ENCODE data around the gene PLEKHG4. TPM values are rescaled to one million over a fixed set of nuclear protein-coding genes. Genes with fewer than 3 reads are reported as not detected.

The PLEKHG4 gene
- total RNA-seq, 1 experiment from 2014 or later, result 38.5 TPM

GRCh38 chr16:67283039-67283825 lies 3.9 kb downstream of the PLEKHG4 start:
- peak in 1 of 3 experiments; percentile 27; a peak in 1 of 6 replicates for TF ChIP-seq CTCF (IDR thresholded peaks at IDR 0.05 in 2 of 3, conservative IDR thresholded peaks at IDR 0.05 in 1 of 3; ENCODE audit: borderline replicate concordance in 1 of 3, insufficient read depth in 1 of 3, low read depth in 2 of 3, low read length in 2 of 3)
- no peak for TF ChIP-seq EGR1 (IDR thresholded peaks at IDR 0.05; ENCODE audit: low read depth)
- ChIA-PET POLR2A (no interaction called here), RAD21 (ENCODE audit: low non-redundant PET in 1 of 2, low total read pairs in 2 of 2, uncharacterized antibody in 2 of 2, unreplicated experiment in 2 of 2) (no interaction called here), CTCF (no interaction called here)
- peaks cover 3 to 5% of the 10 kb centered on the region in 2 experiments; a peak in 2 of 4 replicates for H3K36me3 ChIP-seq (ENCODE audit: control insufficient read depth in 1 of 2, insufficient read depth in 2 of 2, low read length in 2 of 2)
- H3K27ac ChIP-seq (ENCODE audit: low read depth, low read length), result no peak overlapping the region
- no peaks in the 10 kb centered on the region for H4K20me1 ChIP-seq (ENCODE audit: insufficient read depth)
- BruUV-seq (replicated peaks), result no TSS peak
- no peaks in the 10 kb centered on the region for H3K27me3 ChIP-seq (ENCODE audit: insufficient read depth, low read length)
- H3K4me1 ChIP-seq (ENCODE audit: control insufficient read depth in 1 of 2, insufficient read depth in 2 of 2, low read length in 2 of 2), result peaks cover 10 to 17% of the 10 kb centered on the region in 2 experiments
- no peak overlapping the region for H3K9ac ChIP-seq (ENCODE audit: low read length)
- peaks cover 6% of the 10 kb centered on the region for H3K79me2 ChIP-seq (ENCODE audit: insufficient read depth, low read length)
- ATAC-seq, result no peak
- H3K9me3 ChIP-seq (ENCODE audit: control insufficient read depth in 1 of 2, insufficient read depth in 1 of 2, low read depth in 1 of 2, low read length in 2 of 2), result no peaks in the 10 kb centered on the region
- no peak overlapping the region for H2AFZ ChIP-seq (ENCODE audit: low read depth, low read length, poor library complexity, severe bottlenecking)
- intact Hi-C loops (cut with micrococcal nuclease), result no loop called here
- no peaks in the 10 kb centered on the region for H3K9me2 ChIP-seq (ENCODE audit: insufficient read depth)
- no peak for DNase-seq (ENCODE audit: low read depth, low spot score)
- no peak overlapping the region for H3K4me2 ChIP-seq (ENCODE audit: low read length)
- H3K4me3 ChIP-seq (replicated peaks in 1 of 2; ENCODE audit: low read depth in 1 of 2, low read length in 2 of 2), result no peak overlapping the region

- Histone ChIP-seq H3K27ac (ENCODE audit: low read depth, low read length) (no peak overlapping the region), H3K9me2 (ENCODE audit: insufficient read depth) (no peaks in the 10 kb centered on the region), H3K27me3 (ENCODE audit: insufficient read depth, low read length) (no peaks in the 10 kb centered on the region), H3K4me2 (ENCODE audit: low read length) (no peak overlapping the region), H3K4me1 (ENCODE audit: control insufficient read depth in 1 of 2, insufficient read depth in 2 of 2, low read length in 2 of 2) (peaks cover 10 to 16% of the 10 kb centered on the region in 2 experiments), H3K9ac (ENCODE audit: low read length) (no peak overlapping the region), H2AFZ (ENCODE audit: low read depth, low read length, poor library complexity, severe bottlenecking) (no peak overlapping the region), H3K4me3 (replicated peaks in 1 of 2; ENCODE audit: low read depth in 1 of 2, low read length in 2 of 2) (no peak overlapping the region), H4K20me1 (ENCODE audit: insufficient read depth) (no peaks in the 10 kb centered on the region), H3K36me3 (ENCODE audit: control insufficient read depth in 1 of 2, insufficient read depth in 2 of 2, low read length in 2 of 2) (peaks cover 3 to 5% of the 10 kb centered on the region in 2 experiments; a peak in 2 of 4 replicates), H3K79me2 (ENCODE audit: insufficient read depth, low read length) (no peaks in the 10 kb centered on the region), H3K9me3 (ENCODE audit: control insufficient read depth in 1 of 2, insufficient read depth in 1 of 2, low read depth in 1 of 2, low read length in 2 of 2) (no peaks in the 10 kb centered on the region)
- ChIA-PET RAD21 (ENCODE audit: low non-redundant PET in 1 of 2, low total read pairs in 2 of 2, uncharacterized antibody in 2 of 2, unreplicated experiment in 2 of 2) (no interaction called here), POLR2A (interaction anchor here (1.5 kb wide), 1 partner anchor 37 kb away, joined by 4 read pairs; the partner anchor contains the start of gene FHOD1), CTCF (interaction anchor here (2.0 kb wide), 1 partner anchor 24 kb away, joined by 6 read pairs; no protein-coding TSS in a partner anchor)
- DNase-seq (ENCODE audit: low read depth, low spot score) (no peak), ATAC-seq (no peak)
- BruUV-seq (replicated peaks), result no TSS peak
- intact Hi-C loops (cut with micrococcal nuclease), result no loop called here
- TF ChIP-seq POLR2AphosphoS5 (IDR thresholded peaks at IDR 0.05; ENCODE audit: low read depth, low read length) (no peak), FOSL1 (IDR thresholded peaks at IDR 0.05; ENCODE audit: low read depth) (no peak), CBX3 (IDR thresholded peaks at IDR 0.05; ENCODE audit: low read depth) (no peak), TCF7L2 (IDR thresholded peaks at IDR 0.05; ENCODE audit: borderline replicate concordance, extremely low read depth, insufficient read depth, insufficient read length) (no peak)
- TF ChIP-seq, protein P1, sequence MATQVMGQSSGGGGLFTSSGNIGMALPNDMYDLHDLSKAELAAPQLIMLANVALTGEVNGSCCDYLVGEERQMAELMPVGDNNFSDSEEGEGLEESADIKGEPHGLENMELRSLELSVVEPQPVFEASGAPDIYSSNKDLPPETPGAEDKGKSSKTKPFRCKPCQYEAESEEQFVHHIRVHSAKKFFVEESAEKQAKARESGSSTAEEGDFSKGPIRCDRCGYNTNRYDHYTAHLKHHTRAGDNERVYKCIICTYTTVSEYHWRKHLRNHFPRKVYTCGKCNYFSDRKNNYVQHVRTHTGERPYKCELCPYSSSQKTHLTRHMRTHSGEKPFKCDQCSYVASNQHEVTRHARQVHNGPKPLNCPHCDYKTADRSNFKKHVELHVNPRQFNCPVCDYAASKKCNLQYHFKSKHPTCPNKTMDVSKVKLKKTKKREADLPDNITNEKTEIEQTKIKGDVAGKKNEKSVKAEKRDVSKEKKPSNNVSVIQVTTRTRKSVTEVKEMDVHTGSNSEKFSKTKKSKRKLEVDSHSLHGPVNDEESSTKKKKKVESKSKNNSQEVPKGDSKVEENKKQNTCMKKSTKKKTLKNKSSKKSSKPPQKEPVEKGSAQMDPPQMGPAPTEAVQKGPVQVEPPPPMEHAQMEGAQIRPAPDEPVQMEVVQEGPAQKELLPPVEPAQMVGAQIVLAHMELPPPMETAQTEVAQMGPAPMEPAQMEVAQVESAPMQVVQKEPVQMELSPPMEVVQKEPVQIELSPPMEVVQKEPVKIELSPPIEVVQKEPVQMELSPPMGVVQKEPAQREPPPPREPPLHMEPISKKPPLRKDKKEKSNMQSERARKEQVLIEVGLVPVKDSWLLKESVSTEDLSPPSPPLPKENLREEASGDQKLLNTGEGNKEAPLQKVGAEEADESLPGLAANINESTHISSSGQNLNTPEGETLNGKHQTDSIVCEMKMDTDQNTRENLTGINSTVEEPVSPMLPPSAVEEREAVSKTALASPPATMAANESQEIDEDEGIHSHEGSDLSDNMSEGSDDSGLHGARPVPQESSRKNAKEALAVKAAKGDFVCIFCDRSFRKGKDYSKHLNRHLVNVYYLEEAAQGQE (IDR thresholded peaks at IDR 0.05; ENCODE audit: low read depth), result no peak
- TF ChIP-seq, protein P2, sequence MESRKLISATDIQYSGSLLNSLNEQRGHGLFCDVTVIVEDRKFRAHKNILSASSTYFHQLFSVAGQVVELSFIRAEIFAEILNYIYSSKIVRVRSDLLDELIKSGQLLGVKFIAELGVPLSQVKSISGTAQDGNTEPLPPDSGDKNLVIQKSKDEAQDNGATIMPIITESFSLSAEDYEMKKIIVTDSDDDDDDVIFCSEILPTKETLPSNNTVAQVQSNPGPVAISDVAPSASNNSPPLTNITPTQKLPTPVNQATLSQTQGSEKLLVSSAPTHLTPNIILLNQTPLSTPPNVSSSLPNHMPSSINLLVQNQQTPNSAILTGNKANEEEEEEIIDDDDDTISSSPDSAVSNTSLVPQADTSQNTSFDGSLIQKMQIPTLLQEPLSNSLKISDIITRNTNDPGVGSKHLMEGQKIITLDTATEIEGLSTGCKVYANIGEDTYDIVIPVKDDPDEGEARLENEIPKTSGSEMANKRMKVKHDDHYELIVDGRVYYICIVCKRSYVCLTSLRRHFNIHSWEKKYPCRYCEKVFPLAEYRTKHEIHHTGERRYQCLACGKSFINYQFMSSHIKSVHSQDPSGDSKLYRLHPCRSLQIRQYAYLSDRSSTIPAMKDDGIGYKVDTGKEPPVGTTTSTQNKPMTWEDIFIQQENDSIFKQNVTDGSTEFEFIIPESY (IDR thresholded peaks at IDR 0.05; ENCODE audit: extremely low read depth, insufficient replicate concordance, low read length), result no peak
Measured at GRCh38 chr16:67283826-67284555, 4.7 kb downstream of the PLEKHG4 start.

All from HCT116 (cell line).